ENCODE measurements around the gene HAO1. TPM values are rescaled to one million over a fixed set of nuclear protein-coding genes. Genes with fewer than 3 reads are reported as not detected.
A peak's percentile ranks its signal among the peaks of the same experiment; 100 is the strongest.

The HAO1 gene
- not detected in 3 replicates for total RNA-seq
- long read RNA-seq: 0 reads

DNA sequence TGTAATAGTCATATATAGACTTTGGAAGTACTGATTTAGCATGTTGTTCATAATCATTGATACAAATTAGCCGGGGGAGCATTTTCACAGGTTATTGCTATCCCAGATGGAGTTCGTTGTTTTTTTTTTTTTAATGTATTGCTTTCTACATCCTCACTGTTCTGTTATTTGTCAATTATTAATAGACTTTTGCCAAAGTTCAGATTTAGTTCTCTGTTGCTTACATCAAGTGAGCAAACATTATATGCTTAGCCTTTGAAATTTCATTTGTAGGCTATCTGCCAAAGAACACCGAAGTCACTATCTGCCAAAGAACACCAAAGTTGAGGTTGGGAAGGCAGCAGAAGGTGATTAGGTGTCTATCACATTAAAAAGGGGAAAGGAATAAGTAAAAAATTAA, at the start of gene HAO1:
TSS of gene HAO1 (minus strand) at position 118 of the 400 bp plus-strand sequence. CDS start at position 82, 36 bp downstream.
- Mint-ChIP-seq H3K36me3 (ENCODE audit: low read depth) (no peaks in the 10 kb centered on the region), H3K4me1 (ENCODE audit: low read depth) (peaks cover 5% of the 10 kb centered on the region), H3K27me3 (ENCODE audit: low read depth) (peaks cover 18% of the 10 kb centered on the region), H3K9me3 (ENCODE audit: low read depth) (no peaks in the 10 kb centered on the region), H3K27ac (ENCODE audit: unreplicated experiment) (no peak within 1 kb of the TSS), H3K4me3 (ENCODE audit: unreplicated experiment) (no peak within 1 kb of the TSS)
- DNase-seq (ENCODE audit: low spot score): no peak
- no peak for TF ChIP-seq CTCF (IDR thresholded peaks at IDR 0.05)

GRCh38 chr20:7989379-7989778, 49.1 kb upstream of the HAO1 start:
- peaks cover 10% of the 10 kb centered on the region for H3K9me3 Mint-ChIP-seq (ENCODE audit: low read depth)
- DNase-seq (ENCODE audit: low spot score): no peak

GRCh38 chr20:7985916-7986315, 45.7 kb upstream of the HAO1 start:
- no peak for DNase-seq (ENCODE audit: low spot score)
- no peaks in the 10 kb centered on the region for H3K9me3 Mint-ChIP-seq (ENCODE audit: low read depth)
- H3K4me1 Mint-ChIP-seq (ENCODE audit: low read depth): peaks cover under 1% of the 10 kb centered on the region
- TF ChIP-seq CTCF (IDR thresholded peaks at IDR 0.05): no peak
- no peak overlapping the region for H3K27ac Mint-ChIP-seq (ENCODE audit: unreplicated experiment)
- no peaks in the 10 kb centered on the region for H3K27me3 Mint-ChIP-seq (ENCODE audit: low read depth)
- peaks cover 14% of the 10 kb centered on the region for H3K36me3 Mint-ChIP-seq (ENCODE audit: low read depth)
- no peak overlapping the region for H3K4me3 Mint-ChIP-seq (ENCODE audit: unreplicated experiment)

More at GRCh38 chr20:7989379-7989778, 49.1 kb upstream of the HAO1 start:
- TF ChIP-seq CTCF (IDR thresholded peaks at IDR 0.05): peak; percentile 51
- Mint-ChIP-seq H3K27me3 (ENCODE audit: low read depth) (no peaks in the 10 kb centered on the region), H3K4me3 (ENCODE audit: unreplicated experiment) (no peak overlapping the region), H3K27ac (ENCODE audit: unreplicated experiment) (no peak overlapping the region), H3K4me1 (ENCODE audit: low read depth) (no peaks in the 10 kb centered on the region), H3K36me3 (ENCODE audit: low read depth) (peaks cover 17% of the 10 kb centered on the region)

DNA sequence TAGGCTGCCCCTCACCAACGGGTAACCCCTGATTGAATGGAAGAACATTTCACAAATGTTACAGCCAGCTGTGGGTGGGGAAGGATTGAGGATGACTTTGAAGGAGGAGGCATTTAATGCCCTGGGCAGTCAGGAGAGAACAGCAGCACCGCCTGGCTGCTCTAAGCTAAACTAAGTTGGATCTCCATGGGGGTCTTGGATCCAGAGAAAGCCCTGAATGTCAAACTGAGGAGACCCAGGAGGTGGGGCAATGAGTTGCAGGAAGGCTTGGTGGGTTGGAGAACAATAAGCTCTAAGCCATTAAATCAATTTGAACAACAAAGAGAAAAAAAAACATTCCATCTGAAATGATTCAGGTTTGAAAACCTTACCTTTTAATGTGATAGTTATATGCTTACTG, 43.9 kb upstream of the HAO1 start:
- Mint-ChIP-seq H3K4me3 (ENCODE audit: unreplicated experiment) (no peak overlapping the region), H3K27me3 (ENCODE audit: low read depth) (no peaks in the 10 kb centered on the region)
- no peak for TF ChIP-seq CTCF (IDR thresholded peaks at IDR 0.05)

DNA sequence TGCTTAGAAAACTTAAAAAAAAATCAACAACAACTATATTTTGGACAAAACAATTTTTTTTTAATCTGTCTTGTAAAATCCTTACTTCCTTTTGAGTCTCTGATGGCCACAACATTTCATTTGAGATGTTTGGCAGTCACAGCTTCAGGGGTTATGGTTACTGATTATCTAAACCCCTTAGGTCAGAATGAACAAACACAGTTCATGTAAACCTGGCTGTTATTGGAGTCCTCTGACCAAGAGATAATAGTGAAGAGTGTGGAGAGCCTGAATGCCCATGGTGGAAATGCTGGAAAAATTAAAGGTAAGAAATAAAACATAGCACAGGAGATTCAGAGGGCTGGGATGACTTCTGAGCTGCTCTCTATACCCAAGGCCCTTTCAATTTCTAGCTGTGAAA, 41.1 kb upstream of the HAO1 start:
- no peaks in the 10 kb centered on the region for H3K9me3 Mint-ChIP-seq (ENCODE audit: low read depth)
- no peak for DNase-seq (ENCODE audit: low spot score)
- peaks cover 11% of the 10 kb centered on the region for H3K36me3 Mint-ChIP-seq (ENCODE audit: low read depth)
- H3K27ac Mint-ChIP-seq (ENCODE audit: unreplicated experiment): no peak overlapping the region
- H3K27me3 Mint-ChIP-seq (ENCODE audit: low read depth): no peaks in the 10 kb centered on the region
- no peak overlapping the region for H3K4me3 Mint-ChIP-seq (ENCODE audit: unreplicated experiment)
- TF ChIP-seq CTCF (IDR thresholded peaks at IDR 0.05): no peak
- H3K4me1 Mint-ChIP-seq (ENCODE audit: low read depth): peaks cover 4% of the 10 kb centered on the region

More for the DNA sequence above, 43.9 kb upstream of the HAO1 start:
- no peak for DNase-seq (ENCODE audit: low spot score)
- H3K4me1 Mint-ChIP-seq (ENCODE audit: low read depth): peaks cover 4% of the 10 kb centered on the region
- H3K9me3 Mint-ChIP-seq (ENCODE audit: low read depth): no peaks in the 10 kb centered on the region
- peaks cover 11% of the 10 kb centered on the region for H3K36me3 Mint-ChIP-seq (ENCODE audit: low read depth)
- no peak overlapping the region for H3K27ac Mint-ChIP-seq (ENCODE audit: unreplicated experiment)

Data from chondrocyte (in vitro differentiated cells).